AG04449 (cell line): ENCODE results near the gene SLCO1B1.
"Not testable (repeated sequence)": the region's sequence is repeated elsewhere in the genome, so short reads cannot be mapped to it uniquely, and the experiment has no call there.

Experiments
- CTCF ChIA-PET: fragments of 350-600 bp; formaldehyde crosslinking; extraction: SDS; loops from one replicate; lab custom pipeline; 2021; ENCODE audit warnings: antibody characterized with exemption; lab: Yijun Ruan, JAX
- POLR2A ChIA-PET: fragments of 400-600, 350-600 bp; formaldehyde crosslinking; extraction: SDS; loops from one replicate; lab custom pipeline; 2020; ENCODE audit warnings: antibody characterized with exemption, inconsistent platforms; lab: Yijun Ruan, JAX
- DNase-seq: peaks from one replicate; pipeline ENCODE4 v3.0.0-alpha.2; 2010; ENCODE audit warnings: low read depth, low spot score
- H3K4me3 ChIP-seq: 2 replicates; pipeline ENCODE4 v1.5.1; 2011; ENCODE audit warnings: low read depth, mild to moderate bottlenecking, control low read depth, low read length
- TF ChIP-seq, protein P1 (sequence below): IDR thresholded peaks from one replicate; pipeline ENCODE4 v1.5.1; 2011; ENCODE audit warnings: mild to moderate bottlenecking, moderate library complexity, low read length, control low read depth, inconsistent platforms; ENCODE audit not compliant: insufficient read depth; ENCODE audit errors: missing control alignments

Gene SLCO1B1

DNA sequence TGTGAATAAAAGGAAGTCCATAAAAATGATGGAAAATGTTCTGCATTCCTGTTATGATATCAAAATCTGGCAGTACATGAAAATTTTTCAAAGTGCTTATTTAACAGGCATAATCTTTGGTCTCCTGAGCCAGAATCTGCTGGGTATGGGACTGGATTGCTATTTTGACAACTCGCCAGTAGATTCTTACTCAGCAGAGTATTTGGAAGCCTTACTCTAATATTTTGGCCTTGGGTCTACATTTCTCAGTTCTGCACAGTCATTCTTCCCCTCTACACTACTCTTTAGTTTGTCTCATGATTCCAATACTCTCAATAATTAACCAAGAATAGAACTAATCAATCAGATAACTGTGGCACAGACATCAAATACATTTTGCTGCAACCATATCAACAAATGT lies 1.1 kb upstream of the SLCO1B1 start:
- H3K4me3 ChIP-seq: no peak overlapping the region
- TF ChIP-seq, protein P1, sequence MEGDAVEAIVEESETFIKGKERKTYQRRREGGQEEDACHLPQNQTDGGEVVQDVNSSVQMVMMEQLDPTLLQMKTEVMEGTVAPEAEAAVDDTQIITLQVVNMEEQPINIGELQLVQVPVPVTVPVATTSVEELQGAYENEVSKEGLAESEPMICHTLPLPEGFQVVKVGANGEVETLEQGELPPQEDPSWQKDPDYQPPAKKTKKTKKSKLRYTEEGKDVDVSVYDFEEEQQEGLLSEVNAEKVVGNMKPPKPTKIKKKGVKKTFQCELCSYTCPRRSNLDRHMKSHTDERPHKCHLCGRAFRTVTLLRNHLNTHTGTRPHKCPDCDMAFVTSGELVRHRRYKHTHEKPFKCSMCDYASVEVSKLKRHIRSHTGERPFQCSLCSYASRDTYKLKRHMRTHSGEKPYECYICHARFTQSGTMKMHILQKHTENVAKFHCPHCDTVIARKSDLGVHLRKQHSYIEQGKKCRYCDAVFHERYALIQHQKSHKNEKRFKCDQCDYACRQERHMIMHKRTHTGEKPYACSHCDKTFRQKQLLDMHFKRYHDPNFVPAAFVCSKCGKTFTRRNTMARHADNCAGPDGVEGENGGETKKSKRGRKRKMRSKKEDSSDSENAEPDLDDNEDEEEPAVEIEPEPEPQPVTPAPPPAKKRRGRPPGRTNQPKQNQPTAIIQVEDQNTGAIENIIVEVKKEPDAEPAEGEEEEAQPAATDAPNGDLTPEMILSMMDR: no peak
- DNase-seq: no peak
- CTCF ChIA-PET: no interaction called here
- POLR2A ChIA-PET: no interaction called here

DNA sequence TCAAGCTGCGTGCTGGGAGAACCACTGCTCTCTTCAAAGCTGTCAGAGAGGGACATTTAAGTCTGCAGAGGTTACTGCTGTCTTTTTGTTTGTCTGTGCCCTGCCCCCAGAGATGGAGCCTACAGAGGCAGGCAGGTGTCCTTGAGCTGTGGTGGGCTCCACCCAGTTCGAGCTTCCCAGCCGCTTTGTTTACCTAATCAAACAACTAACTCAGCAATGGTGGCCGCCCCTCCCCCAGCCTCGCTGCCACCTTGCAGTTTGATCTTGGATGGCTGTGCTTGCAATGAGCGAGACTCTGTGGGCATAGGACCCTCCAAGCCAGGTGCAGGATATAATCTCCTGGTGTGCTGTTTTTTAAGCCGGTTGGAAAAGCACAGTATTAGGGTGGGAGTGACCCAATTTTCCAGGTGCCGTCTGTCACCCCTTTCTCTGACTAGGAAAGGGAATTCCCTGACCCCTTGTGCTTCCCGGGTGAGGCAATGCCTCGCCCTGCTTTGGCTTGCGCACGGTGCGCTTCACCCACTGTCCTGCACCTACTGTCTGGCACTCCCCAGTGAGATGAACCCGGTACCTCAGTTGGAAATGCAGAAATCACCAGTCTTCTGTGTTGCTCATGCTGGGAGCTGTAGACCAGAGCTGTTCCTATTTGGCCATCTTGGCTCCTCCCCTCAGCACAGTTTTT lies 6.5 kb downstream of the SLCO1B1 start:
- POLR2A ChIA-PET, CTCF ChIA-PET: not testable (repeated sequence)

DNA sequence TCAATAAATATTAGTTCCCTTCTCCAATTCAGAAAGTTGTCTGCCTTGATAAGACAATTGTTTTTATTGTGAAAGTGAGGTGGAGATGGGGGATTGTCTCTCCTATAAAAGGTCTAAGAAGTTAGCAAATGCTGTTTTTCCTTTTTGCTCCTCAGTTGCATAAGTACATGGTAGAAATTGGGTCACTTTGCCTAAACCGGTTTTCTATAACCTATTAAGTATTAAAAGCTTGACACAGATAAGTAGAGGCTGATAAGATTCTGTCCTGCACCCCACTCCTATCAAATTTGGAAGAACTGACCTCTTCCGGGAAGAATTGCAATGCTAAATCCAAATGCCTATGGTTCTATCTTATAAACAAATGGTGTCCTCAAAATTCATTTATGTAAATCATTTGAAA lies 7.0 kb downstream of the SLCO1B1 start:
- POLR2A ChIA-PET: no interaction called here
- TF ChIP-seq, protein P1: no peak
- CTCF ChIA-PET: no interaction called here
- no peak overlapping the region for H3K4me3 ChIP-seq
- no peak for DNase-seq

More for the DNA sequence above, 6.5 kb downstream of the SLCO1B1 start:
- H3K4me3 ChIP-seq, DNase-seq: not testable (repeated sequence)

DNA sequence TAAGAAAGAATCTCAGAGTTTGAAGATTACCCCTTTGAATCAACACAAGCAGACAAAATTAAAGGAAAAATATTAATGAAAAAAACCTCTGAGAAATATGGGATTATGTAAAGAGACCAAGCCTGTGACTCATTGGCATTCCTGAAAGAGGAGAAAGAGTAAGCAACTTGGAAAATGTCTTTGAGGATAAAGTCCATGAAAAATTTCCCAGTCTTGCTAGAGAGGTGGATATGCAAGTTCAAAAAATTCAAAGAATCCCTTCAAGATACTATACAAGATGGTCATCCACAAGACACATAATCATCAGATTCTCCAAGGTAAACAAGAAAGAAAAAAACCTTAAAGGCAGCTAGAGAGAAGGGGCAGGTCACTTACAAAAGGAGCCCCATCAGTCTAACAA lies 13.3 kb downstream of the SLCO1B1 start:
- POLR2A ChIA-PET: no interaction called here
- no peak overlapping the region for H3K4me3 ChIP-seq
- CTCF ChIA-PET: no interaction called here
- TF ChIP-seq, protein P1: no peak
- no peak for DNase-seq

DNA sequence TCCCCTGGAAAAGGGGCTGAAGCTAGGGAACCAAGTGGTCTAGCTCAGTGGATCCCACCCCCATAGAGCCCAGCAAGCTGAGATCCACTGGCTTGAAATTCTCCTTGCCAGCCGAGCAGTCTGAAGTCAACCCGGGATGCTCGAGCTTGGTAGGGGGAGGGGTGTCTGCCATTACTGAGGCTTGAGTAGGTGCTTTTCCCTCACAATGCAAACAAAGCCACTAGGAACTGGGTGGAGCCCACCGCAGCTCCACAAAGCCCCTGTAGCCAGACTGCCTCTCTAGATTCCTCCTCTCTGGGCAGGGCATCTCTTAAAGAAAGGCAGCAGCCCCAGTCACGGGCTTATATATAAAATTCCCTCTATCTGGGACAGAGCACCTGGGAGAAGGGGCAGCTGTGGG lies 18.9 kb downstream of the SLCO1B1 start:
- DNase-seq, H3K4me3 ChIP-seq, CTCF ChIA-PET, POLR2A ChIA-PET: not testable (repeated sequence)

DNA sequence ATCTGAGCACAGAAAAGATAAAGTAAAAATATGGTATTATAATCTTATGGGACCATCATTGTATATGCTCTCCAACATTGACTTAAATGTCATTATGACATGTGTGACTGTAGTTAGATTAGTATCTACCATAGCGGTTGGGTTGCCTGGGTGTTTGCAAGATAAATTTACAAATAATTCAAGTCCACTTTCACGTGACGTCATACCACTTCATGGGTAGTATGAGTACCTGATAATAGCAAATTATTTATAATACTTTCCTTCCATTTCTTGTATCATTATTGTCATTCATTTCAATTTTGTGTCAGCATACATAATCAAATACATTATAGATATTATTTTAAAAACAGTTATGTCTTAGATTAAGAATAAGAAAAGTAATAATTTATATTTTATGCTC lies 20.2 kb downstream of the SLCO1B1 start:
- TF ChIP-seq, protein P1: no peak
- CTCF ChIA-PET: no interaction called here
- no peak overlapping the region for H3K4me3 ChIP-seq
- POLR2A ChIA-PET: no interaction called here
- DNase-seq: no peak

DNA sequence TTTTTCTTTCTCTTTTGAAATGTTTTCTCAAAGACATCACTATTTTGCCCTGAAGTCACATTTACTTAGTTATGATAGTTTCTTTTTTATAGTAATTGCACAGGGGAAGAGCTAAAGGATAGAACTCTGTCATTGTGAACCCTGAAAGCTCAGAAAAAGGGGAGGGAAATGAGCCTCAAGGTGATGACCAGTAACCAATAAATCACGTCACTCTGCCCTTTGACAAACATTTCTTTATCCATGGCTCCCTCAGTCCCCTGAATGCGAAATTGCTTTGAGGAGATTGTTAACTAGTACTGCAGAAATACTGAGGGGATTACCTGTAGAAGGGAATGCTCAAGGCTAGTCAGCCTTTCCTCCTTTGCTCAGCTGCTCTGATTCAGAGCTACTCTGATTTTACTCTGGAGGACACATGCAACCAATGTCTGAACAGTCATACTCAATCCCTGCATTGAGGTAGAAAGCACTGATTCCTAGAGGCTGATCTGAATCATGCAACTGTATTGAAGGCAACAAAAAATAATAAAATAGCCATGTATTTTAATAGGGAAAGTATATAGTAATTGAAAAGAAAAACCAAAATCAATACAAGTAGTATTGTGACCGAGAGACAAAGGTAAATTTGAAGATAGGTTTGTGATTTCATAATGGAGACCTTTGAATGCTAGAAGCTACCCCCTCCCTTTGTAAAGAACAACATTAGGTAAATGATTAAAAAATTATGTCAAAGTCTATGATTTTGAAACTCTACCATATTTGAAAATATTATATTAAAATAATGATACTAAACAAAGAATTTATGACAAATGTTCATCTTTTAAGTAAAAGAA lies 24.7 kb downstream of the SLCO1B1 start:
- DNase-seq: no peak
- CTCF ChIA-PET: no interaction called here
- TF ChIP-seq, protein P1: no peak
- H3K4me3 ChIP-seq: no peak overlapping the region
- POLR2A ChIA-PET: no interaction called here
